HepG2 (cell line): ENCODE measurements around the gene EPB41L2. TPM values are rescaled to one million over a fixed set of nuclear protein-coding genes. Genes with fewer than 3 reads are reported as not detected.
A peak's percentile ranks its signal among the peaks of the same experiment; 100 is the strongest.

Experiments
- HDAC6 ChIP-seq: fragments of 200-600 bp; sonication (generic); IDR thresholded peaks from 2 replicates; pipeline ENCODE4 v1.7.0; 2017; ENCODE audit warnings: mild to moderate bottlenecking, antibody characterized with exemption, low read length, low read depth
- KDM5B ChIP-seq: sonication (generic); formaldehyde crosslinking; IDR thresholded peaks from 2 replicates; pipeline ENCODE4 v1.4.0; 2020; ENCODE audit warnings: missing genetic modification reagents, mild to moderate bottlenecking, borderline replicate concordance
- MAFK ChIP-seq, 2 experiments: IDR thresholded peaks in 1 of 2; conservative IDR thresholded peaks in 1 of 2; 2 replicates each; pipeline ENCODE4 v1.6.1; 2011; ENCODE audit warnings: improper control_type of control experiment in 2 of 2, low read length in 2 of 2
- NRL ChIP-seq: sonication (generic); formaldehyde crosslinking; IDR thresholded peaks from 2 replicates; pipeline ENCODE4 v1.5.0; 2020; ENCODE audit warnings: missing genetic modification reagents, mild to moderate bottlenecking, moderate library complexity, borderline replicate concordance
- POLR2A ChIP-seq, 2 experiments: IDR thresholded peaks; 2 replicates each; pipeline ENCODE4 v1.6.1; 2011; ENCODE audit warnings: low read depth in 2 of 2, low read length in 2 of 2, mild to moderate bottlenecking in 1 of 2, moderate library complexity in 1 of 2; ENCODE audit not compliant: insufficient read depth in 1 of 2
- RBM39 ChIP-seq: fragments of 200-400 bp; formaldehyde crosslinking; IDR thresholded peaks from one replicate; pipeline ENCODE4 v1.6.1; 2018; ENCODE audit warnings: antibody characterized with exemption, mild to moderate bottlenecking, low read depth, low read length; ENCODE audit not compliant: poor library complexity, severe bottlenecking
- ZFP41 ChIP-seq: sonication (generic); formaldehyde crosslinking; IDR thresholded peaks from 2 replicates; pipeline ENCODE4 v1.4.0; 2020; ENCODE audit warnings: mild to moderate bottlenecking, missing genetic modification reagents, borderline replicate concordance
- ZNF20 ChIP-seq: sonication (generic); formaldehyde crosslinking; IDR thresholded peaks from 2 replicates; pipeline ENCODE4 v1.4.0; 2020; ENCODE audit warnings: mild to moderate bottlenecking, moderate library complexity, missing genetic modification reagents
- ZNF33B ChIP-seq: sonication (generic); formaldehyde crosslinking; IDR thresholded peaks from 2 replicates; pipeline ENCODE4 v1.5.1; 2020; ENCODE audit warnings: mild to moderate bottlenecking, missing genetic modification reagents
- ZNF737 ChIP-seq: sonication (generic); formaldehyde crosslinking; IDR thresholded peaks from 2 replicates; pipeline ENCODE4 v1.5.0; 2020; ENCODE audit warnings: missing genetic modification reagents, mild to moderate bottlenecking, borderline replicate concordance
- ZNF766 ChIP-seq: sonication (generic); formaldehyde crosslinking; IDR thresholded peaks from 2 replicates; pipeline ENCODE4 v1.5.0; 2020; ENCODE audit warnings: missing genetic modification reagents, borderline replicate concordance
- polyA plus RNA-seq, 8 experiments: library from polyadenylated mRNA; depleted of rRNA in 3 of 8; stranded (reverse) in 7 of 8; unstranded in 1 of 8; fragments of >200 nt; fragmentation: Illumina TruSeq in 4 of 8; extraction: Trizol in 4 of 8; gene quantifications; 2 replicates each; pipeline versions ENCODE4 v1.2.1 to v1.2.3, GENCODE V29; 2011 to 2016; ENCODE audit warnings: low read depth in 4 of 8, missing spikeins in 1 of 8, mixed read lengths in 1 of 8; ENCODE audit not compliant: insufficient read depth in 1 of 8
- total RNA-seq, 5 experiments: library from RNA; depleted of rRNA; stranded (reverse); fragments of >200 nt; fragmentation: Illumina TruSeq; extraction: Trizol; gene quantifications; 2 replicates each; pipeline ENCODE4 v1.2.3, GENCODE V29; 2016; ENCODE audit warnings: low read depth in 1 of 5
- TF ChIP-seq, protein P1 (sequence below): sonication (generic); formaldehyde crosslinking; IDR thresholded peaks from 2 replicates; pipeline ENCODE4 v1.5.1; 2020; ENCODE audit warnings: mild to moderate bottlenecking, missing genetic modification reagents, moderate library complexity
- TF ChIP-seq, protein P2 (sequence below): sonication (generic); formaldehyde crosslinking; IDR thresholded peaks from 2 replicates; pipeline ENCODE4 v1.5.1; 2020; ENCODE audit warnings: missing genetic modification reagents, mild to moderate bottlenecking, borderline replicate concordance
- TF ChIP-seq, protein P3 (sequence below): sonication (generic); formaldehyde crosslinking; IDR thresholded peaks from 2 replicates; pipeline ENCODE4 v1.8.1; 2023; ENCODE audit warnings: mild to moderate bottlenecking, missing genetic modification reagents, borderline replicate concordance
- TF ChIP-seq, protein P4 (sequence below): sonication (generic); formaldehyde crosslinking; IDR thresholded peaks from 2 replicates; pipeline ENCODE4 v1.5.1; 2020; ENCODE audit warnings: mild to moderate bottlenecking, moderate library complexity, missing genetic modification reagents
- TF ChIP-seq, protein P5 (sequence below): sonication (generic); formaldehyde crosslinking; IDR thresholded peaks from 2 replicates; pipeline ENCODE4 v1.4.0; 2020; ENCODE audit warnings: mild to moderate bottlenecking, missing genetic modification reagents

The EPB41L2 gene
- total and polyA plus RNA-seq, 2 of the 13 experiments (the other 11 are each of a cell fraction or from before 2014, with no cell fraction given), result 41.7 to 56.4 TPM

DNA sequence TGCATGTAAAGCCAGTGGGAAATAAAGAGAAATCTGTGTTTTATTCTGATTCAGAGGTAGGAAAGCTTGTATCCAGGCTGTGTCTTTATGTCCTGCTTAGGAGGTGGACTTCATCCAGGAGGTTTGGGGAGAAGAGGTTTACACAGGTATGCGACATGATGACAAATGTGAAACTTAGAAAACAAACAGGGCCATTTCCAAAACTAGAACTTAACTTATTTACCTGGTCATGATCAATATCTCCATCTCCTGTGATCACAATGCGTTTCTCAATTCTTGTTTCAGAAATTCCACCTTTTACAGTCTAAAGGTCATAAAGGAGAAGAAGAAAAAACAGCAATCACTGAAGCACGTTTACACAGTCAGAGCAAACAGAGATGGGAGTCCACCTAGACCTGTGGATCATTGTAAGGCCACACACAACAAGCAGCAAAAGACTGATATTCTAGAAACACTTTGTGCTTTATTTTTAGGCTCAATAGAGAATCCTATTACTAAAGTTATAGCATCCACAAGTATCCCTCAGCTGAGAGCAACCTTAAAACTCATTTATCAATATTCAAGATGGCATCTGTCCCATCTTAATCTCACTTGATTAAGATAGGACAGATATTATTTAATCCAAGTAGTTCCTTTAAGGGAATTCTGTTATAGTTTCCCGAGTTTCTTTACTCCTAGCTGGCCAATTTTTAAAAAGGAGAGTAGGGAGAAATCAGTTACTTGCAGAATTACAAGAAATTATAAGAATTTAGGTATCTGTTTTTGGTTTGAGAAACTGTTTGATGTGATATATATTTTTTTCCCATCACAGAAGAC is 199.4 kb downstream of the EPB41L2 start (continued):
- TF ChIP-seq, protein P1, sequence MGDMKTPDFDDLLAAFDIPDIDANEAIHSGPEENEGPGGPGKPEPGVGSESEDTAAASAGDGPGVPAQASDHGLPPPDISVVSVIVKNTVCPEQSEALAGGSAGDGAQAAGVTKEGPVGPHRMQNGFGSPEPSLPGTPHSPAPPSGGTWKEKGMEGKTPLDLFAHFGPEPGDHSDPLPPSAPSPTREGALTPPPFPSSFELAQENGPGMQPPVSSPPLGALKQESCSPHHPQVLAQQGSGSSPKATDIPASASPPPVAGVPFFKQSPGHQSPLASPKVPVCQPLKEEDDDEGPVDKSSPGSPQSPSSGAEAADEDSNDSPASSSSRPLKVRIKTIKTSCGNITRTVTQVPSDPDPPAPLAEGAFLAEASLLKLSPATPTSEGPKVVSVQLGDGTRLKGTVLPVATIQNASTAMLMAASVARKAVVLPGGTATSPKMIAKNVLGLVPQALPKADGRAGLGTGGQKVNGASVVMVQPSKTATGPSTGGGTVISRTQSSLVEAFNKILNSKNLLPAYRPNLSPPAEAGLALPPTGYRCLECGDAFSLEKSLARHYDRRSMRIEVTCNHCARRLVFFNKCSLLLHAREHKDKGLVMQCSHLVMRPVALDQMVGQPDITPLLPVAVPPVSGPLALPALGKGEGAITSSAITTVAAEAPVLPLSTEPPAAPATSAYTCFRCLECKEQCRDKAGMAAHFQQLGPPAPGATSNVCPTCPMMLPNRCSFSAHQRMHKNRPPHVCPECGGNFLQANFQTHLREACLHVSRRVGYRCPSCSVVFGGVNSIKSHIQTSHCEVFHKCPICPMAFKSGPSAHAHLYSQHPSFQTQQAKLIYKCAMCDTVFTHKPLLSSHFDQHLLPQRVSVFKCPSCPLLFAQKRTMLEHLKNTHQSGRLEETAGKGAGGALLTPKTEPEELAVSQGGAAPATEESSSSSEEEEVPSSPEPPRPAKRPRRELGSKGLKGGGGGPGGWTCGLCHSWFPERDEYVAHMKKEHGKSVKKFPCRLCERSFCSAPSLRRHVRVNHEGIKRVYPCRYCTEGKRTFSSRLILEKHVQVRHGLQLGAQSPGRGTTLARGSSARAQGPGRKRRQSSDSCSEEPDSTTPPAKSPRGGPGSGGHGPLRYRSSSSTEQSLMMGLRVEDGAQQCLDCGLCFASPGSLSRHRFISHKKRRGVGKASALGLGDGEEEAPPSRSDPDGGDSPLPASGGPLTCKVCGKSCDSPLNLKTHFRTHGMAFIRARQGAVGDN (CRISPR knock-in tag), result no peak
- TF ChIP-seq ZNF766 (CRISPR knock-in tag) (no peak), HDAC6 (no peak), KDM5B (CRISPR knock-in tag) (no peak), ZNF20 (CRISPR knock-in tag) (no peak), POLR2A (IDR thresholded peaks at IDR 0.05; ENCODE audit: insufficient read depth in 1 of 2, low read depth in 2 of 2, low read length in 2 of 2) (no peak), RBM39 (no peak), NRL (CRISPR knock-in tag) (no peak), ZNF33B (CRISPR knock-in tag) (no peak), MAFK (conservative IDR thresholded peaks at IDR 0.05 in 1 of 2, IDR thresholded peaks at IDR 0.05 in 1 of 2; ENCODE audit: low read length in 2 of 2) (no peak), ZFP41 (CRISPR knock-in tag) (no peak), ZNF737 (CRISPR knock-in tag) (no peak)
- TF ChIP-seq, protein P2, sequence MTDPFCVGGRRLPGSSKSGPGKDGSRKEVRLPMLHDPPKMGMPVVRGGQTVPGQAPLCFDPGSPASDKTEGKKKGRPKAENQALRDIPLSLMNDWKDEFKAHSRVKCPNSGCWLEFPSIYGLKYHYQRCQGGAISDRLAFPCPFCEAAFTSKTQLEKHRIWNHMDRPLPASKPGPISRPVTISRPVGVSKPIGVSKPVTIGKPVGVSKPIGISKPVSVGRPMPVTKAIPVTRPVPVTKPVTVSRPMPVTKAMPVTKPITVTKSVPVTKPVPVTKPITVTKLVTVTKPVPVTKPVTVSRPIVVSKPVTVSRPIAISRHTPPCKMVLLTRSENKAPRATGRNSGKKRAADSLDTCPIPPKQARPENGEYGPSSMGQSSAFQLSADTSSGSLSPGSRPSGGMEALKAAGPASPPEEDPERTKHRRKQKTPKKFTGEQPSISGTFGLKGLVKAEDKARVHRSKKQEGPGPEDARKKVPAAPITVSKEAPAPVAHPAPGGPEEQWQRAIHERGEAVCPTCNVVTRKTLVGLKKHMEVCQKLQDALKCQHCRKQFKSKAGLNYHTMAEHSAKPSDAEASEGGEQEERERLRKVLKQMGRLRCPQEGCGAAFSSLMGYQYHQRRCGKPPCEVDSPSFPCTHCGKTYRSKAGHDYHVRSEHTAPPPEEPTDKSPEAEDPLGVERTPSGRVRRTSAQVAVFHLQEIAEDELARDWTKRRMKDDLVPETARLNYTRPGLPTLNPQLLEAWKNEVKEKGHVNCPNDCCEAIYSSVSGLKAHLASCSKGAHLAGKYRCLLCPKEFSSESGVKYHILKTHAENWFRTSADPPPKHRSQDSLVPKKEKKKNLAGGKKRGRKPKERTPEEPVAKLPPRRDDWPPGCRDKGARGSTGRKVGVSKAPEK (CRISPR knock-in tag), result 0 out of 2 replicates have a peak, but pooled peaks have one; percentile 66
- TF ChIP-seq, protein P3, sequence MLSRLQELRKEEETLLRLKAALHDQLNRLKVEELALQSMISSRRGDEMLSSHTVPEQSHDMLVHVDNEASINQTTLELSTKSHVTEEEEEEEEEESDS (CRISPR knock-in tag), result peak; percentile 96
- TF ChIP-seq, protein P4, sequence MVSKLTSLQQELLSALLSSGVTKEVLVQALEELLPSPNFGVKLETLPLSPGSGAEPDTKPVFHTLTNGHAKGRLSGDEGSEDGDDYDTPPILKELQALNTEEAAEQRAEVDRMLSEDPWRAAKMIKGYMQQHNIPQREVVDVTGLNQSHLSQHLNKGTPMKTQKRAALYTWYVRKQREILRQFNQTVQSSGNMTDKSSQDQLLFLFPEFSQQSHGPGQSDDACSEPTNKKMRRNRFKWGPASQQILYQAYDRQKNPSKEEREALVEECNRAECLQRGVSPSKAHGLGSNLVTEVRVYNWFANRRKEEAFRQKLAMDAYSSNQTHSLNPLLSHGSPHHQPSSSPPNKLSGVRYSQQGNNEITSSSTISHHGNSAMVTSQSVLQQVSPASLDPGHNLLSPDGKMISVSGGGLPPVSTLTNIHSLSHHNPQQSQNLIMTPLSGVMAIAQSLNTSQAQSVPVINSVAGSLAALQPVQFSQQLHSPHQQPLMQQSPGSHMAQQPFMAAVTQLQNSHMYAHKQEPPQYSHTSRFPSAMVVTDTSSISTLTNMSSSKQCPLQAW (CRISPR knock-in tag), result peak; percentile 87
- TF ChIP-seq, protein P5, sequence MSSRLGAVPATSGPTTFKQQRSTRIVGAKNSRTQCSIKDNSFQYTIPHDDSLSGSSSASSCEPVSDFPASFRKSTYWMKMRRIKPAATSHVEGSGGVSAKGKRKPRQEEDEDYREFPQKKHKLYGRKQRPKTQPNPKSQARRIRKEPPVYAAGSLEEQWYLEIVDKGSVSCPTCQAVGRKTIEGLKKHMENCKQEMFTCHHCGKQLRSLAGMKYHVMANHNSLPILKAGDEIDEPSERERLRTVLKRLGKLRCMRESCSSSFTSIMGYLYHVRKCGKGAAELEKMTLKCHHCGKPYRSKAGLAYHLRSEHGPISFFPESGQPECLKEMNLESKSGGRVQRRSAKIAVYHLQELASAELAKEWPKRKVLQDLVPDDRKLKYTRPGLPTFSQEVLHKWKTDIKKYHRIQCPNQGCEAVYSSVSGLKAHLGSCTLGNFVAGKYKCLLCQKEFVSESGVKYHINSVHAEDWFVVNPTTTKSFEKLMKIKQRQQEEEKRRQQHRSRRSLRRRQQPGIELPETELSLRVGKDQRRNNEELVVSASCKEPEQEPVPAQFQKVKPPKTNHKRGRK, result no peak
